AG08396 (cell line): ENCODE measurements around the gene SNX30.

Experiments used
- DNase-seq: peaks from one replicate; pipeline ENCODE4 v3.0.0; 2012; ENCODE audit warnings: low spot score, mixed read lengths

SNX30 gene

GRCh38 chr9:112783551-112783954, 33.0 kb downstream of the SNX30 start:
- no peak for DNase-seq

- DNase-seq: no peak
Measured at GRCh38 chr9:112784020-112784785, 33.6 kb downstream of the SNX30 start.

- DNase-seq: no peak
Measured at GRCh38 chr9:112785986-112786385, 35.4 kb downstream of the SNX30 start.

GRCh38 chr9:112786829-112787520, 36.4 kb downstream of the SNX30 start:
- no peak for DNase-seq

- no peak for DNase-seq
Measured at GRCh38 chr9:112787978-112788377, 37.4 kb downstream of the SNX30 start.

GRCh38 chr9:112789473-112789872, 38.9 kb downstream of the SNX30 start:
- DNase-seq: no peak

GRCh38 chr9:112789891-112790774, 39.6 kb downstream of the SNX30 start:
- DNase-seq: no peak

GRCh38 chr9:112792670-112793069, 42.1 kb downstream of the SNX30 start:
- no peak for DNase-seq

GRCh38 chr9:112793213-112793810, 42.8 kb downstream of the SNX30 start:
- peak; percentile 75 for DNase-seq

GRCh38 chr9:112794731-112795130, 44.2 kb downstream of the SNX30 start:
- no peak for DNase-seq

GRCh38 chr9:112795921-112796320, 45.4 kb downstream of the SNX30 start:
- DNase-seq: no peak

- no peak for DNase-seq
Measured at GRCh38 chr9:112796485-112796884, 45.9 kb downstream of the SNX30 start.

GRCh38 chr9:112809351-112809848, 58.8 kb downstream of the SNX30 start:
- no peak for DNase-seq

- DNase-seq: no peak
Measured at GRCh38 chr9:112809906-112810305, 59.3 kb downstream of the SNX30 start.

- DNase-seq: no peak
Measured at GRCh38 chr9:112810696-112811490, 60.3 kb downstream of the SNX30 start.

- DNase-seq: no peak
Measured at GRCh38 chr9:112811518-112811917, 61.0 kb downstream of the SNX30 start.

- no peak for DNase-seq
Measured at GRCh38 chr9:112815868-112816267, 65.3 kb downstream of the SNX30 start.

GRCh38 chr9:112817860-112818203, 67.3 kb downstream of the SNX30 start:
- no peak for DNase-seq

- peak; percentile 74 for DNase-seq
Measured at GRCh38 chr9:112819635-112820496, 69.3 kb downstream of the SNX30 start.

GRCh38 chr9:112820881-112821280, 70.3 kb downstream of the SNX30 start:
- DNase-seq: no peak
